ENCODE data around the gene AZU1.

The AZU1 gene

GRCh38 chr19:801030-801860 lies 26.4 kb upstream of the AZU1 start (continued):
- TF ChIP-seq ZBTB11 (tag by site-specific recombination; conservative IDR thresholded peaks at IDR 0.05; ENCODE audit: low read depth) (peak; percentile 61), ZFP3 (tag by site-specific recombination; IDR thresholded peaks at IDR 0.05; ENCODE audit: low read depth) (no peak), ZNF777 (tag by site-specific recombination; IDR thresholded peaks at IDR 0.05; ENCODE audit: borderline replicate concordance) (no peak), ZNF768 (tag by site-specific recombination; IDR thresholded peaks at IDR 0.05) (no peak), ZNF600 (tag by site-specific recombination; IDR thresholded peaks at IDR 0.05) (0 out of 2 replicates have a peak, but pooled peaks have one; percentile 15), SP7 (tag by site-specific recombination; IDR thresholded peaks at IDR 0.05) (0 out of 2 replicates have a peak, but pooled peaks have one; percentile 30), ZNF560 (tag by site-specific recombination; IDR thresholded peaks at IDR 0.05; ENCODE audit: borderline replicate concordance) (no peak), ZNF707 (tag by site-specific recombination; IDR thresholded peaks at IDR 0.05) (no peak), ZNF175 (tag by site-specific recombination; IDR thresholded peaks at IDR 0.05) (no peak), ZXDB (tag by site-specific recombination; IDR thresholded peaks at IDR 0.05) (no peak), REST (tag by site-specific recombination; IDR thresholded peaks at IDR 0.05) (no peak), ZNF501 (tag by site-specific recombination; IDR thresholded peaks at IDR 0.05) (no peak), ZFP41 (tag by site-specific recombination; IDR thresholded peaks at IDR 0.05; ENCODE audit: borderline replicate concordance) (no peak), ZNF302 (tag by site-specific recombination; IDR thresholded peaks at IDR 0.05; ENCODE audit: low read depth) (no peak), ZNF561 (tag by site-specific recombination; IDR thresholded peaks at IDR 0.05; ENCODE audit: borderline replicate concordance) (no peak), ZNF670 (tag by site-specific recombination; IDR thresholded peaks at IDR 0.05; ENCODE audit: low read depth) (no peak), EGR2 (tag by site-specific recombination; IDR thresholded peaks at IDR 0.05; ENCODE audit: low read depth) (peak; percentile 39; the same call in 1 of the 2 replicates), ZNF324 (tag by site-specific recombination; IDR thresholded peaks at IDR 0.05) (no peak), ZNF335 (tag by site-specific recombination; conservative IDR thresholded peaks at IDR 0.05) (peak; percentile 46), ZNF274 (IDR thresholded peaks at IDR 0.05; ENCODE audit: low read length) (no peak), ZNF274 (tag by site-specific recombination; IDR thresholded peaks at IDR 0.05; ENCODE audit: borderline replicate concordance) (no peak), GLI4 (tag by site-specific recombination; IDR thresholded peaks at IDR 0.05) (no peak)
- TF ChIP-seq, protein P1, sequence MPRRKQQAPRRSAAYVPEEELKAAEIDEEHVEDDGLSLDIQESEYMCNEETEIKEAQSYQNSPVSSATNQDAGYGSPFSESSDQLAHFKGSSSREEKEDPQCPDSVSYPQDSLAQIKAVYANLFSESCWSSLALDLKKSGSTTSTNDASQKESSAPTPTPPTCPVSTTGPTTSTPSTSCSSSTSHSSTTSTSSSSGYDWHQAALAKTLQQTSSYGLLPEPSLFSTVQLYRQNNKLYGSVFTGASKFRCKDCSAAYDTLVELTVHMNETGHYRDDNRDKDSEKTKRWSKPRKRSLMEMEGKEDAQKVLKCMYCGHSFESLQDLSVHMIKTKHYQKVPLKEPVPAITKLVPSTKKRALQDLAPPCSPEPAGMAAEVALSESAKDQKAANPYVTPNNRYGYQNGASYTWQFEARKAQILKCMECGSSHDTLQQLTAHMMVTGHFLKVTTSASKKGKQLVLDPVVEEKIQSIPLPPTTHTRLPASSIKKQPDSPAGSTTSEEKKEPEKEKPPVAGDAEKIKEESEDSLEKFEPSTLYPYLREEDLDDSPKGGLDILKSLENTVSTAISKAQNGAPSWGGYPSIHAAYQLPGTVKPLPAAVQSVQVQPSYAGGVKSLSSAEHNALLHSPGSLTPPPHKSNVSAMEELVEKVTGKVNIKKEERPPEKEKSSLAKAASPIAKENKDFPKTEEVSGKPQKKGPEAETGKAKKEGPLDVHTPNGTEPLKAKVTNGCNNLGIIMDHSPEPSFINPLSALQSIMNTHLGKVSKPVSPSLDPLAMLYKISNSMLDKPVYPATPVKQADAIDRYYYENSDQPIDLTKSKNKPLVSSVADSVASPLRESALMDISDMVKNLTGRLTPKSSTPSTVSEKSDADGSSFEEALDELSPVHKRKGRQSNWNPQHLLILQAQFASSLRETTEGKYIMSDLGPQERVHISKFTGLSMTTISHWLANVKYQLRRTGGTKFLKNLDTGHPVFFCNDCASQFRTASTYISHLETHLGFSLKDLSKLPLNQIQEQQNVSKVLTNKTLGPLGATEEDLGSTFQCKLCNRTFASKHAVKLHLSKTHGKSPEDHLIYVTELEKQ (tag by site-specific recombination; IDR thresholded peaks at IDR 0.05; ENCODE audit: borderline replicate concordance): no peak
- TF ChIP-seq, protein P2, sequence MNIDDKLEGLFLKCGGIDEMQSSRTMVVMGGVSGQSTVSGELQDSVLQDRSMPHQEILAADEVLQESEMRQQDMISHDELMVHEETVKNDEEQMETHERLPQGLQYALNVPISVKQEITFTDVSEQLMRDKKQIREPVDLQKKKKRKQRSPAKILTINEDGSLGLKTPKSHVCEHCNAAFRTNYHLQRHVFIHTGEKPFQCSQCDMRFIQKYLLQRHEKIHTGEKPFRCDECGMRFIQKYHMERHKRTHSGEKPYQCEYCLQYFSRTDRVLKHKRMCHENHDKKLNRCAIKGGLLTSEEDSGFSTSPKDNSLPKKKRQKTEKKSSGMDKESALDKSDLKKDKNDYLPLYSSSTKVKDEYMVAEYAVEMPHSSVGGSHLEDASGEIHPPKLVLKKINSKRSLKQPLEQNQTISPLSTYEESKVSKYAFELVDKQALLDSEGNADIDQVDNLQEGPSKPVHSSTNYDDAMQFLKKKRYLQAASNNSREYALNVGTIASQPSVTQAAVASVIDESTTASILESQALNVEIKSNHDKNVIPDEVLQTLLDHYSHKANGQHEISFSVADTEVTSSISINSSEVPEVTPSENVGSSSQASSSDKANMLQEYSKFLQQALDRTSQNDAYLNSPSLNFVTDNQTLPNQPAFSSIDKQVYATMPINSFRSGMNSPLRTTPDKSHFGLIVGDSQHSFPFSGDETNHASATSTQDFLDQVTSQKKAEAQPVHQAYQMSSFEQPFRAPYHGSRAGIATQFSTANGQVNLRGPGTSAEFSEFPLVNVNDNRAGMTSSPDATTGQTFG (tag by site-specific recombination; IDR thresholded peaks at IDR 0.05; ENCODE audit: borderline replicate concordance): no peak
- TF ChIP-seq, protein P3, sequence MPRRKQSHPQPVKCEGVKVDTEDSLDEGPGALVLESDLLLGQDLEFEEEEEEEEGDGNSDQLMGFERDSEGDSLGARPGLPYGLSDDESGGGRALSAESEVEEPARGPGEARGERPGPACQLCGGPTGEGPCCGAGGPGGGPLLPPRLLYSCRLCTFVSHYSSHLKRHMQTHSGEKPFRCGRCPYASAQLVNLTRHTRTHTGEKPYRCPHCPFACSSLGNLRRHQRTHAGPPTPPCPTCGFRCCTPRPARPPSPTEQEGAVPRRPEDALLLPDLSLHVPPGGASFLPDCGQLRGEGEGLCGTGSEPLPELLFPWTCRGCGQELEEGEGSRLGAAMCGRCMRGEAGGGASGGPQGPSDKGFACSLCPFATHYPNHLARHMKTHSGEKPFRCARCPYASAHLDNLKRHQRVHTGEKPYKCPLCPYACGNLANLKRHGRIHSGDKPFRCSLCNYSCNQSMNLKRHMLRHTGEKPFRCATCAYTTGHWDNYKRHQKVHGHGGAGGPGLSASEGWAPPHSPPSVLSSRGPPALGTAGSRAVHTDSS (tag by site-specific recombination; IDR thresholded peaks at IDR 0.05): no peak

Measured in HEK293 (cell line).